Inferior parietal cortex (tissue), 1 donor: ENCODE measurements around the gene MYH6.
A peak's percentile ranks its signal among the peaks of the same experiment; 100 is the strongest.

Experiments used
- DNase-seq: peaks from one replicate; pipeline ENCODE4 v3.0.0-alpha.2; 2016; ENCODE audit errors: extremely low spot score

Gene MYH6

DNA sequence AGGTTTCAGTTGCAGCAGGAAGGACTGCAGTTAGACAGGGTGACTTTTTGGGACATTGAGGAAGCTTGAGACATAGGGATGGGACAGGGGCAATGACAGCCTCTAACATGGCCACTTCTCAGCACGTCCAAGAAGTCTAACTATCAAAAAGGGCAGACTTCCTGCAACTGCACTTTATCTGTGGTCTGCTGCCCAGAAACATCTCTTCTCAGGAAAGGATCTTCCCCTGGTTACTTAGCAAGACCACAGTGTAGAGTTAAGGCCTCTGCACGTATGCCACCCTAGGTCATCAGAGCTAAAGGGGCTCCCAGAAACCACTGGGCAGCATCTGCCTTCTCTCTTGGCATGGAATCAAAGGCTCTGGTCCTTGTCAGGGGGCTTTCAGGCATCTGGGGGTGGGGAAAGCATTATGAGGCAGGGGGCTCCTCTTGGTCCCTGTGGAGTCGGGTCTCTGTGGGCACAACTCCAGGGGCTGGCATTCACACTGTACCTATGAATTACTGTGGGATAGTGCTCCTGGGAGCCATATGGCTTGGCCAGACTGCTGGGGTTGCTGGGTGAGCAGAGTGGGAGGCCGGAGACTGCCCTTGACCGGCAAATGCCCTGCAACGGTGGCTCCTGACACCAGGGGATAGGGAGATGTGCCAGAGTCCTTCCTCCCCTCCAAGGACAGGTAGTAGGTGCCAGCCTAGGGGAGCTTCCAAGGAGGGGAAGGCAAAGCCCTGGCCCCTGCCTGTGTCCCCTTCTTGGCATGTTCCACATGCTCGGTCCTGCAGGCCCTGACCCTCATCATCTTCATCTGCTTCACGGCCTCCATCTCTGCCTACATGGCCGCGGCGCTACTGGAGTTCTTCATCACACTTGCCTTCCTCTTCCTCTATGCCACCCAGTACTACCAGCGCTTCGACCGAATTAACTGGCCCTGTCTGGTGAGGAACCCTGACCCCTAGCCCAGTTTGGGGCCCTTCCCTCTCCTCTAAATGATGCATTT lies 30.2 kb downstream of the MYH6 start:
- DNase-seq = peak; percentile 21

DNA sequence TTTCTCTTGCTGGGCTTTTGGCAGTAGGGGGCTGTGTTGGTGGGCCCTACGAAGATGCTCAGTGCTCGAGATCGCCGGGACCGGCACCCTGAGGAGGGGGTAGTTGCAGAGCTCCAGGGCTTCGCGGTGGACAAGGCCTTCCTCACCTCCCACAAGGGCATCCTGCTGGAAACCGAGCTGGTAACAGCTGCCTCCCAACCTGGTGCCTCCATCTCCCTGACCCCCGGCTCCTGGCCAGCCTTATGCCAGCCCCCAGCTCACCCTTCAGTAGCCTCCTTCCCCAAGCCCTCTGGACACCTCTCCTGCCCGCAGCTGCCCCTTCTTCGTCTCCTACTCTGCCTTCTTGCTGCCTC lies 30.9 kb downstream of the MYH6 start:
- no peak for DNase-seq

DNA sequence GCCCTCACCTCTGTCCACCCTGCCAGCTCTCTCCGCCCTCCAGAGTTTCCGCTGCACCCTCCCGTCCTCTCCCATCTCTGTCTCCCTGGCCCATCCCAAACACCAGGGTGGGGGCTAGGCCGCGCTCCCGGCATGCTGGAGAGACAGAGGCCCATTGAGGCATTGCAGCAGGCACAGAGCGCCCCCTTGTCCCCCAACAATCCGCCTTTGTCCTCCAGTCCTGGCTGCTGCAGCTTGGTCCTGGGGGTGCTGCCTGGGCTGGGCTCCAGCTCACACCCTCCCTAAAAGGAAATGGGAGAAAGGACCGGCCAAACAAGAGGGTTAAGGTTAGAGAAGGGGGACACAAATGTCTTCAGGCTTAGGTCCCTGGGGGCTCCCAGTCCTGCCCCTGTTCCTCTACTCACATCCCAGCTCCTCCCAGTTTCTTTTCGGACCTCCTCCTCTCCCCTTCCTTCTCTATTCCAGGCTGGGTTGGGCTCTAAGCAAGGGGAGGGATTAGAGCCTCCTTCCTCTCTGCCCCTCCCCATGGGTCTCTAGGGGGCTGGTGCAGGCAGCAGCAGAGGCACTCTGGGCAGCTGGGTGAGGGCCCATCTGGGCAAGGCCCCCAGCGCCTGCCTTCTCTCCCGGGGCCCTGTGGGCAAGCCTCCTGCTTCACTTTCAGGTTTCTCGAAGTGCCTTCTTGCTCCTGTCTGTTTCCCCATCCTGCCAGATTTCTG lies 31.4 kb downstream of the MYH6 start, which contains the start of gene CMTM5:
CMTM5 (plus strand) TSS at position 565 of the 716 bp plus-strand sequence. CDS start 206 bp downstream, outside the sequence.
- DNase-seq = peak; percentile 83

DNA sequence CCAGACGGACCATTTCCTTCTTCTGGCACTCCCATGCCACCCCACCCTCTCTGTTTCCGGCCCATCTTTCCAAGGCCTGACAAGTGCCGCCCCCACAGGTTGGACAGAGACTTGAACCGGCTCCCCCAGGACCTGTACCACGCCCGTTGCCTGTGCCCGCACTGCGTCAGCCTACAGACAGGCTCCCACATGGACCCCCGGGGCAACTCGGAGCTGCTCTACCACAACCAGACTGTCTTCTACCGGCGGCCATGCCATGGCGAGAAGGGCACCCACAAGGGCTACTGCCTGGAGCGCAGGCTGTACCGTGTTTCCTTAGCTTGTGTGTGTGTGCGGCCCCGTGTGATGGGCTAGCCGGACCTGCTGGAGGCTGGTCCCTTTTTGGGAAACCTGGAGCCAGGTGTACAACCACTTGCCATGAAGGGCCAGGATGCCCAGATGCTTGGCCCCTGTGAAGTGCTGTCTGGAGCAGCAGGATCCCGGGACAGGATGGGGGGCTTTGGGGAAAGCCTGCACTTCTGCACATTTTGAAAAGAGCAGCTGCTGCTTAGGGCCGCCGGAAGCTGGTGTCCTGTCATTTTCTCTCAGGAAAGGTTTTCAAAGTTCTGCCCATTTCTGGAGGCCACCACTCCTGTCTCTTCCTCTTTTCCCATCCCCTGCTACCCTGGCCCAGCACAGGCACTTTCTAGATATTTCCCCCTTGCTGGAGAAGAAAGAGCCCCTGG lies 32.4 kb downstream of the MYH6 start:
- no peak for DNase-seq

DNA sequence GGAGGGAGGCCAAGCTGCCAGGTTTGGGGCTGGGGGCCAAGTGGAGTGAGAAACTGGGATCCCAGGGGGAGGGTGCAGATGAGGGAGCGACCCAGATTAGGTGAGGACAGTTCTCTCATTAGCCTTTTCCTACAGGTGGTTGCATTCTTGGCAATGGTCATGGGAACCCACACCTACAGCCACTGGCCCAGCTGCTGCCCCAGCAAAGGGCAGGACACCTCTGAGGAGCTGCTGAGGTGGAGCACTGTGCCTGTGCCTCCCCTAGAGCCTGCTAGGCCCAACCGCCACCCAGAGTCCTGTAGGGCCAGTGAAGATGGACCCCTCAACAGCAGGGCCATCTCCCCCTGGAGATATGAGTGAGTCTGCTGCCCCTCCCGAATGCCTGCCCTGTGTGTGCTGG lies 35.0 kb downstream of the MYH6 start:
- no peak for DNase-seq

DNA sequence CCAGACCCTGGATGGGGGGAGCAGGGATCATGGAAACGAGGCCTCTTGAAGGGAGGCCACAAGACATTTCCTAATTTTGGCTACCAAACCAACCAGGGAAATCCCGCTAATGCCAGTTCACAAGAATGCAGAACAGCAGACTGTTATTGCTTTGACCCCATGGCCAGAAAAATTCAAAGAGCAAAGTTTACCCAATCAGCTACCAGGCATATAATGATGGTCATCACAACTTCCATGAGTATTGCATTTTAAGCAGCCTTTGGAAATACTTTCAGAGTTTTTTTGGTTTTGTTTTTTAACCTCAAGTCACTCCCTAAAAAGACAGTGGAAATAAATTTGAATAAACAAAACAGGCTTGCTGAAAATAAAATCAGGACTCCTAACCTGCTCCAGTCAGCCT lies 35.6 kb downstream of the MYH6 start, which contains the start of gene IL25:
IL25 (plus strand) TSS at position 301 of the 400 bp plus-strand sequence.
- DNase-seq = no peak

DNA sequence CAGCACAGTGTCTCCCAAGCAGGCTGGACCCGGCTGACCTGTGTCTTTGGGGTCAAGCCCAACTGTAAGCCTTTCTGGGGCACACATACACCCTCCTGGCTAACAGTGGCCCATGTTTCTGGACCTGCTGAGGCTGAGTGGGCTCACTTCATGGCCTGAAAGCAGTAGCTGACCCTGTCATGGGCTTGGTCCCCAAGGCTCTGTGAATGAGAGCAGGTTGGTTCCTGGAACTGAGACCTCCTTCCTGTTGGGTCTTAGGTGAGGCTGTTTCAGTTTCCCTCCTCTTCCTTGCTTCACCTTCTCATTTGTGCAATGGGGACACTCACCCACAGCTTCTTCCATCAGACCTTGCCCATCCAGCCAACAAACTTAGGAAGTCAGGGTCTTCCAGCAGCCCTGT lies 36.2 kb downstream of the MYH6 start:
- no peak for DNase-seq

DNA sequence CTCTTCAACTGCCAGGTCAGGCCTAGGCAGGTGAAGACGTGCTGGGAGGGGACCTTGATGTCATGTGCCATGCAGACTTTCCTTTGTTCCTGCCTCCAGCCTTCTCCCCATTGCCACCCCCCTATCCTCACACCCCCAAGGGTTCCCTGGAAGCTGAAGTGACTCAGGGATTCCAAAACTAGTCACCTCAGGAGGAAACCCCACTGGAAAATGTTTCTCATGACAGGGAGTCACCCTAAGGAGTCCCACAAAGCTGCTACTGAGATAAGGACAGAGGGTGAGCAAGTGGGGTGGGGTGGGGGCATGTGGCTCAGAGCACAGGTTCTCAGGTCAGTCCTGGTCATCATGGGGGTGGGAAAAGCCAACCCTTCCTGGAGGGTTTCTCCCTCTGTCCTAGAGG lies 37.9 kb downstream of the MYH6 start:
- DNase-seq = no peak

DNA sequence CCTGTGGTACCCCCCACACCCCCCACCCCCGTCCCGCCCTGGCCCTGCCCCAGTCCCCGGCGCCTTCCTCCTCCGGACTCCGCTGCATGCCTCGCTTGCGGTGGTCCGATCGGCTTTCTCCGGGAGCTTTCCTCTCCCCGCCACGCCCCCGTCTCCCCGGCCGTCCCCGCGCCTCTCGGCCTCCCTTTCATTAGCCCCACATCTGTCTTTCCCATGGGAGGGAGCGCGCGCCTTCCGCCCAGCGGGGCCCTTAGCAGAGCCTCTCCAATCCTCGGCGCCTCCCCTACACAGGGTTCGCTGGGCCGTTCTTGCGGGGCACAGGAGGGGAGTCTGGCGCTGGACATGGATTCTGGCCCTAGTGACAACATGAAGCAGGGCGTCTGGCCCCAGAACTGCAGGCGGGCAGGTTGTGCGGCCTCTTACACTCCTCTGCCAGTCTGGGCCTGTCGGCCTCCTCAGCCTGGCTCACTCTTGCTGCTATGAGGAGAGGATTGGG lies 41.6 kb downstream of the MYH6 start:
- DNase-seq = peak; percentile 31

DNA sequence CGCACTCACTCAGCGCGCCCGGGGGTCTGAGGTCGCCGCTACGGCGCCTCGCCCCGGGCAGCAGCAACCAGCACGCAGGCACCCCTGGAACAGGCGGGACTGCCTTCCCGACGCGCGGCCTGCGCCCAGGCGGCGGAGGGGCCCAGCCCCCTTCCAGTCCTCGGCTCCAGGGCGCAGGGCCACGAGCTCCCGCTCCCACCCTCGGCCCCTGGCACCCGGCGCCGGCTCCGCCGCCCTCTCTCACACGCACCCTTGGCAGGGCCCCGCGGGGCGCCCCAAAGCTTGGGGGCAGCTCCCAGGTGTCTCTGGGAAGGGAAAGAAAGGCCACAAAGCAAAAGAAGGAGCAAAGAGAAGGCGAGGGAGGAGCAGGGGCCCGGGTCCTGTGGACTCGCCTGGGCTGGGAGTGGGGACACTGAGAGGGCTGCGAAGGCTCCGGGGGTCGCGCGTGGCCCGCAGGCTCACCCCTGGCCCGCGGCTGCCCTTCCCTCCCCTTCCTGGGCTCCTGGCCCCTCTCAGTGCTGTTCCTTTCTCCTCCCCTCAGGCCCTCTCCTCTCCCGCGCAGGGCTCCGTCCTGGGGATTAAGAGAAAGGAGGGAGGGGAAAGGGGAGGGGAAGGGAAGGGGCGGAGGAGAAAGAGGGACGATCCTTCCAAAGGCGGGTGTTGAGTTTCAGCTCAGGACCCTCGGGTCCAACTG lies 42.2 kb downstream of the MYH6 start:
- peak; percentile 38 for DNase-seq

DNA sequence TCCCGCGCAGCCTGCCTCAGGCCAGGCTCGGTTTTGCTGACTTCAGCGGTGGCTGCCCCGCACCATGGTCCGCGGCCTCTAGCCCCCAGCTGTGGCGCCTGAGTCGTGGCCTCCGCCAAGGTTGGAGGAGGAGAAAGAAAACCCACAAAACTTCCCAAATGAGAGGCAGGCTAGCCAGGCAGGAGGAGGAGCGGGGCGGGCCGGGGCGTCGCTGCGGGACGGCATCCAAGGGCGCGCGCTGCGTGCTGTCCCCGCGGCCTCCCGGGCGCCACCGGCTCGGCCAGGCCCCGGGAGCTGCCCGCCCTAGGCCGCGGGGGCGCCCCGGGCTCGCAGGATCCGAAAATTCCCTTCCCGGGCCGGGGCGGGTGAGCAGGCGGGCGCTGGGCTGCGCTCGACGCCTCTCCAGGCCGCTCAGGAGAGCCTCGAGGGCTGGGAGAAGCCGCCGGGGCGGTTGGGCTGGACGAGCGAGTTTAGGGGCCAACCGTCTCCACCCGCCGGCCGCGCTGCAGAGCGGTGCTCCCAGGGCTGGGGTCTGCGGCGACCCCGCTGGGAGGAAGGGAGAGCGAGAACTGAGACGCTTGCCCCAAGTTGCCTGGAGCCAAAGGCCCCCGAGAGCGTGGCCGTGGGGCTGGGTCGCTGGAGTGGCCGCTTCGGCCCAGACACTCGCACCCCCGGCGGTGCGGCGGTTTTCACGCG lies 42.9 kb downstream of the MYH6 start, which contains the start of gene EFS:
EFS (minus strand) TSS at position 137 of the 696 bp plus-strand sequence. CDS start 147 bp downstream, outside the sequence.
- DNase-seq = peak; percentile 20

DNA sequence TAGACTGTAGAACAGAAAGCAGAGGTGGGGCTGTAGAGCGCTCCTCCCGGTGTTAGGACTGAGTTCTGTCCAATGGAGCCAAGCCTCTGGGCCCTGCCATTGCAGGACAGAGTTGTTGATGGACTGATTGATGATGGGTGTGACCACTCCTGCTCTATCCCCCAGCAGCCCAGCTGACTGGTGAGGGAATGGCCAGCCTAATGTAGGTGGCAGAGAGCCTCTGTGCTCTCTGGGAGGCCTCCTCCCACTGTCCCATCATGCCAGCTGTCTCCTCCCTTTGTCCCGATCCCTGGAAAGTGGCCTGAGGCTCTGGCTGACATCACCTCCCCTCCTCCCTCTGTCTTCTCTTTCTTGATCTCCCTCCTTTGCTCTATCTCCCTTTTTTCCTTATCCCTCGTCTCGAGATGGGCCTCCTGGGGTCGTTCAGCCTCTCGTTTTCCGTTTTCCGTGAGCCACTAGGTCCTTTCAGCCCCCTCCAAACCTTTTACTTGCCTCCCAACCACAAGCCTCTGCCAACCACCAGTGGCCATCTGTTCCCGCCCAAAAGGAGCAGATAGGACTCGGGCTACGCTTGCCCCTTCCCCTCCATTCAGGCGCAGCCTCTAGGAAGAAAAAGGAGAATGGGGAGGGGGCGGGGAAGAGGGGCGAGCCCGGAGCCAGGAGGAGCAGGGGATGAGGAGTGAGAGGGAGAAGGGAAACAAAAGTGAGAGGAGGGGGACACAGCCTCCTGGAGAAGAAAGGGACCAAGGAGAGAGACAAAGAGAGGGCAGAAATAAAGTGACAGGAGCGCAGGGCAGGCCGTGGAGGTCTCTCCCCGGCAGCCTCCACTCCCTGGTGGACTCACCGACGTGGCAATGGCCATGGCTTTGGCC lies 43.7 kb downstream of the MYH6 start:
- peak; percentile 70 for DNase-seq

DNA sequence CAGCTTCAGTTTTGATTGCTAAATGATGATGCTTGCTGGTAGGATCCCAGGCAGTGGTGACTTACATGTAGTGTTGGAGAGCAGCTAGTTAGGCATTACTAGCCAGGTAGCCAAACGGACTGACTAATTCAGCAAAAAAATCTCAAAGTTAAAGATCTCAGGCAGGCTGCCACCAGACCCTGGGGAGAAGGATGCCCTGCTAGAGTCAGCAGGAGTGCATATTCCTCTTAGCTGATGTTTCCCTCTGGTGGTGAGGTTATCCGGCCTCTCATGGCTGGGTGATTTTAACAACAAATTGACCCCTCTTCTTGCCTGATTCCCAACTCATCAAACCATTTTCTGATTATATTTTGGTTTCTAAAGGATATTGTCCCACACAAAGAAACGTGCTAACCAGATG lies 45.9 kb downstream of the MYH6 start:
- peak; percentile 11 for DNase-seq

DNA sequence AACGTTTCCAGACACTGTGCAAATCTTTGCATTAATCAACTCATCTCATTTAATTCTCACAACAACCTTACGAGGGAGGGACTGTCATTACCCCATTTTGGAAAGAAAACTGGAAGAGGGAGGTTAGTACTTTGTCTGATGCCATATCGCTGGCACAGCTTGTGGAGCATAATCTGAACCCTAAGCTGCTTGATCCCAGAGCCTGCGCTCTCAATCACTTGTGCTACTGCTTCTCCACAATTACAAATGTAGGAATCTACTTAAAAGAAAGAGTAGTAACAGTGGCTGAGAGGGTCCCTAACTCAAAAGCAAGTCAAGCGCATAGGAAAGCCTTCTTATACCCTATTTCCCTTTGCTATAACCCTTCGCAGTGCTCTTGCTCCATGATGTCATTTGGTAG lies 46.3 kb downstream of the MYH6 start:
- no peak for DNase-seq

DNA sequence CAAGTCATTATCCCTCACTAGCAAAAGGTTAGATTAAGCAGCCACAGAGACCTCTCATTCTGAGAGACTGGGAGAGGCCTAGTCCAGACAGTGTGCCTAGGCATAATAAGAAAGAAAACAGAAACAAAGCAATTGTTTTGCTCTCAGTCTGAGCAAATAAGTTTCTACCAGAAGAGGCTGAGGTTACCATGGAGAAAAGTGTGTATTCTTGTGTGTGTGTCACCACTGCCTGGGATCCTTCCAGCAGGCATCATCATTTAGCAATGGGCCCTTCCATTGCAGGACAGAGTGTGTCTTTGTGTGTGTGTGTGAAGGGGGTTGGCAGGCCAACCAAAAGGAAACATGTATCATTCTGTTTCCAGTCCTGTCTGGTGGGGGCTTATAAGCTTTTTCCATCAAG lies 46.8 kb downstream of the MYH6 start:
- peak; percentile 44 for DNase-seq

DNA sequence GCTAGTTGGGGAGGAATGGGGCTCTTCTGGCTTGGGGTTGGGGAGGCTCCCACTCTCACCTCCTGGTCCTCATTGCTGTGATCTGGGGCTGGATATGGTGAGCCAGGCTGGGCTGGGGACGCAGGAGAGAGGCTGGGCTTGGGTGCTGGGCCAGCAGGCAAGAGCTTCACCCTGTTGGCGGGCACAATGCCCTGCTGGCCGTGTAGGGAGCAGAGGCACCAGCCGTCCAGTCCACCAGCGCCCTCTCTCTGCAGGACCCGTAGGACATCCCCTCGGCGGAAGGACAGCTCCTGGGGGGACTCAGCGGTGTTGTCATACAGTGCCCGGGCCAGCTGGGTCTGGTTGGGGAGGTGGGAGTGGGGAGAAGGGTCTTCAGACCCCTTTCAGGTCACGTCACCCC lies 47.6 kb downstream of the MYH6 start:
- DNase-seq = peak; percentile 44

DNA sequence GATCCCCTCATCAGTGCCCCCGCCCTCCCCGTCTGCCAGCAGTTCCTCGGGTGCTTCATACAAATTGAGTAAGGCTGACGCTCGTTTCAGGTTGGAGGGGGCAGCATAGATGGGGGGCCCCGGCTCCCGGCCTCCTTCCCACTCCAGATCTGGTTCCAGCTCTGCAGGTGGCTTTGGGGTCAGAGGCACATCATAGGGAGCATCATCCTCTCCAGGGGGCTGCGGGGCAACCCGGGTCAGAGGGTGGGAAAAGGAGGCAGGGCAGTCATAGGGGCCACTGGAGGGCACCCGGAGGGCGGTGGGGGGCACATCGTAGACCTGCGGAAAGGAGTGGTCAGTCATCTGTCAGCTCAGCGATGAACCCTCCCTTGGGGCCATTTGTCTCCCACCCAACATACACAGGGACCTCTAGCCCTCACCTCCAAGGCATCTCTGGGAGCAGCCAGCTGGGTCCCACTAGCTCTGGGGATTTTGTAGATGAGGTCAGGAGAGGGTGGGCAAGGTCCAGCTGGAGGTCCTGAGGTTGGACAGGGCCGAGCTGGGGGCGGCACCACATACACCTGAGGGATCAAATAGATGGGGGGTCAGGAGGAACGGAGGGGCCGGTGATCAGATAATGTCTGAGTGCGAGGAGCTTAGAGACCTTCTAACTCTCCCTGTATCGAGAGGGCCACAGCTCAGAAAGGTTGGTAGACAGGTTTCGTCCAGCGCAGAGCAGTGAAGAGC lies 48.2 kb downstream of the MYH6 start:
- no peak for DNase-seq

DNA sequence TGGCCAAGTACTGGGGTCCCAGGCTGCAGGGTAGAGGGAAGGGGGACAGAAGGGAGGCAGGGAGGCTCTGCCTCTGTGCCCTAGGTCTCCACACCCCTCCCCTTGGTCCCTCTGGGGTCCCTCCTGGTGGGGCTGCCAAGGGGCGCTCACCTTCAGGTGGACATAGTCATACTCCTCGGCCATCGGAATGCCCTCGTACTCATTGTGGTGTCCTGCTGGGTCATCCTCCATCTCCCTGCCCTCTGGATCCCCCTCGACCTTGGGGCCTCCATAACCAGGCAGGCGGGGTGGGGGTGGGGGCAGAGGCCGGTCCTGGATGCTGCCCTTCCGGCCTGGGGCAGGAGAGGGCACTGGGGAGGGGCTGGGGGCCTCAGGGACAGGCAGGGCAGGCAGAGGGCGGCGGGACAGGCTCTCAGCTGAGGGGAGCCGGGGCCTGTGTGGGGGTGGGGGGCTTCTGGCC lies 48.9 kb downstream of the MYH6 start:
- DNase-seq = no peak
